HG03354 (cell line): ENCODE data around the gene HMGN4.
"Not testable (repeated sequence)": the region's sequence is repeated elsewhere in the genome, so short reads cannot be mapped to it uniquely, and the experiment has no call there.

Source experiments
- ATAC-seq: cut with Tn5 transposase; IDR thresholded peaks from one replicate; pipeline ENCODE4 v1.9.1; 2021; ENCODE audit warnings: mild to moderate bottlenecking; ENCODE audit not compliant: unreplicated experiment, poor library complexity, severe bottlenecking

HMGN4 gene

DNA sequence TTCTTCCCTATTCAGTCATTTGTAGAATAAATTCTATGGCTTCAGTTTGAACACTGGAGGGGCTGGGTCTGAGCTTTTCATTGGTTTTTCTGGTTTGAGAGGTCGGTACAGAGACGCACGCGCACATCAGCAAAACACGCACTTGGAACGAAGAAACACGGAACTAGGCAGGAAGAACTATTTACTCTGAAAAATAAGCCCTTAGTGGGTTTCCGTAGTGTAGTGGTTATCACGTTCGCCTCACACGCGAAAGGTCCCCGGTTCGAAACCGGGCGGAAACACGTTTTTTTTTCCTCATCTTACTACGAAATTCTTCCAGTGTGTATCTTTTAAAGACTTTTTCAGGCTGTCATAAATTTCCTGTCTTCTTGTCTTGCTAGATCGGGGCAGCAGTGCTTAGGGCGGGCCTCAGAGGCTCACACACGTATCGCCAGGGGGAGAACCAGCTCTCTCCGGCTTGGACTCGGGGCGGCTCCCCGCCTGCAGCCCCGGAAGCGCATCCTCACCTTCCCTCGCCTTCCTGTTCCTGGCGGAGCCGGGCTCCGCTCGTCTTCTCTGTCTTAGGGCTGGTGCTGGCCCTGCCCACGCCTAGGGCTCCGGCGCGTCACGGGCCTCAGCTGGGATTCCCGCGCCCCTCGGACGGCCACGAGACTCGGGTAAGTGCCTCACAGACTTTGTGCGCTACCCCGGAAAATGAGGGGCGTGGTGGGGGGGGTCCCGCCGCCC is at the start of gene HMGN4:
Gene HMGN4, plus strand, starts transcription at position 521 of the 726 bp plus-strand sequence. CDS start 6,841 bp downstream, outside the sequence.
- ATAC-seq, result peak; percentile 55

DNA sequence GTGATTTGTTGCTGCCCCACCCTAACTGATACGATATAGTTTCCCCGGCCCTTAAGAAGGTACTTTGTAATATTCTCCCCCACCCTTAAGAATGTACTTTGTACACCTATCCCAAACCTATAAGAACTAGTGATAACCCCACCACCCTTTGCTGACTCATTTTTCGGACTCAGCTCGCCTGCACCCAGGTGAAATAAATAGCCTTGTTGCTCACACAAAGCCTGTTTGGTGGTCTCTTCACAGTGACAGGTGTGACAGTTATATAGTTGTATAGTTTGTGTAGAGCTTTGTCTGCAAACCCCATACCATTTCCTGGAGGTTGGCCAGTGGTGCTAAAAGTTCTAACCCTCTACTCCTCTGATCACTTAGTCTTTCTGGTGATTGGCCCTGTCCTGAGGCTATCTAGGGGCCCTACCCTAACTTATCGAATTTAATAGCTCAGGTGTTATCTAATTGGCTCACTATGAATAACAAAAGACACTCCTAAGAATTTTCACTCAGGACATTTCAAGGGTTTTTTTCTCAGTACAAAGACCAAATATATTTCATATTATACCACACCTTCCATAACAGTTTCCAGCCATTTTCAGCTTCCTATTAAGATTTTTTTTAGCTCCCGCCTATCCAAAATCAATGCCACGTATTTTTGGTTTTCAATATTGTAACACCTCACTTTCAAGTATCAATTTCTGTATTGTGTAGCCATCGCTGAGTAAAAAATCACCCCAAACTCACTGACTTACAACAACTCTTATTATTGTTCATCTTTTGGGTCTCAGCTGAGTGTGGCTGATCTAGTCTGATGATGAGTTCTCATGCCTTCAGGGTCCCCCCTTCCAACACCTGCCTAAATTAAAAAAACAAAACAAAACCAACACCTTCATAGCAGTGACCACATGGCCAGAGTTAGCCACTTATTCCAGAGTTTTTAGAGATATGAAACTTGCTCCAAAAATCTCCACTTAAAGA is 47.9 kb upstream of the HMGN4 start:
- no peak for ATAC-seq

- no peak for ATAC-seq
Measured at GRCh38 chr6:26491604-26492003, 46.6 kb upstream of the HMGN4 start.

DNA sequence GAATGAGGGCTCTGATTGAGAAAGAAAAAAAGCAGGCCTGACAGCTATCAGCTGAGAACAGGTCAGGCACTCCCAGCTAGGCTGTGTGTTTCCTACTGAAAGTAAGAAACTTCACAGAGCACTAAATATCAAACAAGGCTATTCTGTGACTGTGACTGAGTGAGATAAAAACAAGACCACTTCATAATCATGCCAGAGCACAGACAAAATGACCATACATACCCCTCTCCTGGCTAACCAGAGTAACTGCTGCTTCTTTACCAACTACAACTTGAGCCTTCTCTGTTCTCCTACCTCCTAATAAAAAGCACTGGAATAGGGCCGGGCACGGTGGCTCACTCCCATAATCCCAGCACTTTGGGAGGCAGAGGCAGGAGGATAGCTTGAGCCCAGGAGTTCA is 44.9 kb upstream of the HMGN4 start:
- ATAC-seq, result no peak

GRCh38 chr6:26494117-26494516 is 44.0 kb upstream of the HMGN4 start:
- no peak for ATAC-seq

DNA sequence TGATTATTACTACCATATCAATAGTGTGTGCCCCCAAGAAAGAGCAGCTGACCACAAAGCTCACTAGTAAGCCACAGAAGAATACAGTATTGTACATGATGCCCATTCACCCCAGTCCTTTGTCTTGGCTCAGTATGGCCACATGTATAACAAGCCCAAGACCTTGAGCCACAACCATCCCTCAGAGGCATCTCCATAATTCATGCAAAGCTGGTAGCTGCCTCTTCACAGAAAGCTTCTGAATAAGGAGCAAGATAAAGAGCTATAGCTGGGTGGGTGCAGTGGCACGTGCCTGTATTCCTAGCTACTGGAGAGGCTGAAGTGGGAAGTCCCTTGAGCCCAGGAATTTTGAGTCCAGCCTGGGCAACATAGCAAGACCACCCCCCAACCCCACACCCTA is 42.9 kb upstream of the HMGN4 start:
- ATAC-seq, result no peak

GRCh38 chr6:26497610-26498009 is 40.6 kb upstream of the HMGN4 start:
- ATAC-seq, result no peak

DNA sequence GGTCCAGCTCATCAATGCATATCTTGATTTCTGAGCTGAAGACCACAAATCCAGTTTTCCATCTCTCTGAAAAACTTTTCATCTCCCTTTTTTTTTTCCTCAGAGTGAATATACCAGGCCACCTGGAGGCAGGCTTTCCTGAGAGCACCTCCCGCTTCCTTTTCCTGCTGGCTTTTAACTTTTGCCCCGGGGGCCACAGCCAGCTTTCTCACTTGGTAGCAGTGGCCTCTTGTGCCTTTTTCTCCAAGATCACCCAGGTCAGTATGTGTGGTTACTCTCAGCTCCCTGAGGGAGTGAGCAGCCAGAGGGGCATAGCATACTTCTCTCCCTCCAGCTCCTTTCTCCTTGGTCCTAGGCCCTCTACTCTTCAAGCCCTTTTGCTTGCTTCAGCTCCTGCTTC is 38.1 kb upstream of the HMGN4 start, which contains the start of gene BTN1A1:
Gene BTN1A1, plus strand, starts transcription at position 202 of the 400 bp plus-strand sequence. CDS start 984 bp downstream, outside the sequence.
- ATAC-seq, result no peak

DNA sequence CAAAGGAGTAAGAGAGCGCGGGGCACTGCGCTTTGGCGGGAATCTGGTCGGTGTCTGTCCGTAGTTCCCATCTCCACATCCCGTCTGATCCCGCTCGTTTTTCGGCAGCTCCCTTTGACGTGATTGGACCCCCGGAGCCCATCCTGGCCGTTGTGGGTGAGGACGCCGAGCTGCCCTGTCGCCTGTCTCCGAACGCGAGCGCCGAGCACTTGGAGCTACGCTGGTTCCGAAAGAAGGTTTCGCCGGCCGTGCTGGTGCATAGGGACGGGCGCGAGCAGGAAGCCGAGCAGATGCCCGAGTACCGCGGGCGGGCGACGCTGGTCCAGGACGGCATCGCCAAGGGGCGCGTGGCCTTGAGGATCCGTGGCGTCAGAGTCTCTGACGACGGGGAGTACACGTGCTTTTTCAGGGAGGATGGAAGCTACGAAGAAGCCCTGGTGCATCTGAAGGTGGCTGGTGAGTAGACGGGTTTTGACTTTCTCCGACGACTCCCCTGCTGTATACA is 36.6 kb upstream of the HMGN4 start:
- no peak for ATAC-seq

DNA sequence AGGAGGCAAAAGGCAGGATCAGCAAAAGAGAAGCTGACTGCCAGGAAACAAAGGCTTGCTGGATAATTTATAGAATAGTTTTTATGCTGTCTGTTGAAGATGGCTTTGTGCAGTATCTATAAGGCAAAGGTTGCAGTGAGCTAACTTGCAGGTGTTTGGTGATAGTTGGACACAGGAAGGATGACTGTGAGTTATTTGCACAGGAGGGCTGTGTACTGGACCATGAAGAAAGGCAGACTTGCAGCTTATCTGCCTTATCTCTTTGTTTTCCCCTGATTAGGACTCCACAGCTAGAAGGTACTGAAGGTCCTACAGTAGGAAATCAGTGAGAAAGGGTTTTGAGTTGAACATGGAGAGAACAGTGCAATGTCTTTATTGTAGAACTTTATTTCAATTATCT is 36.0 kb upstream of the HMGN4 start:
- ATAC-seq, result no peak

DNA sequence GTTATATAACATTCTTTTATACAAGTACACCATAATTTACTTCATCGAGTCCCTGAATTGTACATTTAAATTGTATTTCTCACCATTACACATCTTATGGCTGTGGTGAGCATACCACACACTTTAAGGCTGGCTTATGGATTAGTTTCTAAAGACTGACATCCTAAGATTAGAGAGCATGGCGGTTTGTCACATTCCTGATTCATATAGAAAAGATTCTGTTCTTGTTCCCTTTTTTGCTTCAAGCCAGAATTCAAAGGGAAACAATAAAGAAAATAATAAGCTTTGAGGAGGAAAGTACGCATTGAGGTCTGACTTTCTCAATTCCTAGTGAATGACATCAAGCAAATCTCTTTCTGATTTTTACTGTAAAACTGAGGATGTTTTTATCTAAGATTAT is 35.5 kb upstream of the HMGN4 start:
- no peak for ATAC-seq

DNA sequence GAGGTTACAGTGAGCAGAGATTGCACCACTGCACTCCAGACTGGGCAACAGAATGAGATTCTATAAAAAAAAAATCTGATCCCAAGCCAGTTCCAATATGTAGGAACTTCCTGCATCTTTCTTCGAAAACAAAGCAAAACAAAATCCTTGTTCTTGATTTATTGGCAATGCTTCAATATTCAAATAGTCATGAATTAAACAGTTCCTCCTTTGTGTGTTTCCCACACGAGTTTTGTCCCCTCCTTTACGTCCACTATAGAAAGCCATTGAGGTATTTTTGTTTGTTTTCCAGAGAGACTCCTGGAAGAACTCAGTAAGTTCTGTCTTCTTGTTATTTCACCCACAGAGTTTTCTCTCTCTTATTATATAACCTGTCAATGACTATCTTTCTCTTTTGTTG is 30.5 kb upstream of the HMGN4 start:
- no peak for ATAC-seq

DNA sequence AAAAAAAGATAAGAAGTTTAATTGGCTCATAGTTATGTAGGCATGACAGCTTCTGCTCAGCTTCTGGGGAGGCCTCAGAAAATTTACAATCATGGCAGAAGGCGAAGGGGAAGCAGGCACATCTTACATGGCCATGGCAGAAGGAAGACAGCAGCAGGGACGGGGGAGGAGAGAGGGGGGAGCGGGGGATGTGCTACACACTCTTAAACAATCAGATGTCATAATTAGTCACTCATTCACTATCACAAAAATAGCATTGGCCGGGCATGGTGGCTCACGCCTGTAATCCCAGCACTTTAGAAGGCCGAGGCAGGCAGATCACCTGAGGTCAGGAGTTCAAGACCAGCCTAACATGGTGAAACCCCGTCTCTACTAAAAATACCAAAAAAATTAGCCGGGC is 27.1 kb upstream of the HMGN4 start:
- not testable (repeated sequence) for ATAC-seq

- no peak for ATAC-seq
Measured at GRCh38 chr6:26514984-26515383, 23.2 kb upstream of the HMGN4 start.

- ATAC-seq, result no peak
Measured at GRCh38 chr6:26516481-26517427, 21.4 kb upstream of the HMGN4 start.

DNA sequence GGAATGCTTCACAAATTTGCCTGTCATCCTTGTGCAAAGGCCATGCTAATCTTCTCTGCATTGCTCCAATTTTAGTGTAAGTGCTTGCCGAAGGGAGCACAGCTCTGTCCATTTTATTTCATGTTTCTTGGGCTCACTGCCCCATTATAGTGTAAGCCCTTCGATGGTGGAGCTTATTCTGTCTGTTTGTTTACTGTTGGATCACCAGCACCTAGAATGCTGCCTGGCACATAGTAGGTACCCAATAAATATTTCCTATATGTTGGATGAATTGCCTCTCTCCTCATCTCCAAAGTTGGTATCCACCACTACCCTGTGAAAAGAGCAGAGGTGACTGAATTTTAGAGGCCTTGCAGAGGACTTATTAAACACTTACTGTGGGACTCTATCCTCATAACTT is 18.8 kb upstream of the HMGN4 start:
- ATAC-seq, result no peak

DNA sequence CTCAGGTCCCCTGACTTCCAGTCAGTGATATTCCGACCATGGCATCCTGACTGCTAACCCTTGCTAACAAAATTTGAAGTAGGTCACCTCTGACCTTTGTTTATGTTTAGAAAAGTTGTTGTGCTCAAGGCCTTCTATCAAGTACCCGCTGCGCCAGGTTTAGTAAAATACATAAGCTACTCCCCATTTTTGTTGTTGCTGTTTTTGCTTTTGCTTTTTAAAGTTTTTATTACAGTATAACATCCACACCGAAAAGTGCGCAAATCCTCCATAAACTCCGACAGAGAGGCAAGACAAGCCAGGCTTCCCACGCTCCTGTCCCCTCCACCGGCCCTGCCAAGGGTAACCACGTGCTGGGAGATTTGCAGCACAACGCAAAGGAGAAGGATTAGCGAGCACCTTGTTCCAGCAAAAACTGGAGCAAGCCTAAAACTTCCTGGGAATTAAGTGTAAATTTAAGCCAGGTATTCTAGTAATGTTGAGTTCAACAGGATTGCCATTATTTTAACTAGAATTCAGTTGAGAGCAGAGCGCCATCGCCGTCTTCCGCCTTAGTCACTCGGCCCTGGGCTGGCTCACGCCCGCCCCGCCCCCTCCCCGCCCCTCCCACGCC is 17.8 kb upstream of the HMGN4 start:
- peak; percentile 36 for ATAC-seq

DNA sequence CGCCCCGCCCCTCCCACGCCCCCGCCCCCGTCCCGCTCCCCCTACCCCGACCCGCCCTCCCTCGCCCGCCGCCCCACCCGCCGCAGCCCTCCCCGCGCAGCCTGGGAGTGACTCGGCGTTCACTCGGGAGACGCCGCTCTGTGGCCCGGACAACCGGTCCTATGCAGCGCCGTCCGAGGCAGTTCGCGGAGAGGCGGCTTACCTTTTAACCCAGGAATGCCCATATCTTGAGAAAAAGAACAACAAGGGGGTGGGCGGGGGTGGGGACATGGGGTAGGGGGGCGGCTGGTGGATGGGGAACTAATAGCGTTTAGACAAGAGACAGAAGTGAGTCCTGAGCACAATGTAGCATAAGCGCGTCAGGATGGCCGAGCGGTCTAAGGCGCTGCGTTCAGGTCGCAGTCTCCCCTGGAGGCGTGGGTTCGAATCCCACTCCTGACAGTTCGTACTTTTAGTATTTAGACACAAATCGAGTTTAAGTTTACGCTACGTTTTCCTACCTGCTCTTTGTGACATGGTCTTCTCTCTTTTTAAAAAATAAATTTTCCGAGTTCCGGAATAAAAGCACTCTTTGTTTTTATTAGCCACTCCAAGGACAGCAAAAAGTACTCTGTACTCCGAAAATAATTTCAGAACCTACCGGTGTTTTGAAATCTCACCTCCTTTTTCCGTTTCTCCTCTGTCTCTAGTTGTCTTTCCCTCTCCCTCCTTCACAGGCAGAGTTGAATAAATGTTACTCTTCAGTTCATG is 17.1 kb upstream of the HMGN4 start:
- peak; percentile 67 for ATAC-seq
